PC-3 (cell line): Measurements from ENCODE around the gene WDR93. TPM values are rescaled to one million over a fixed set of nuclear protein-coding genes. Genes with fewer than 3 reads are reported as not detected.

Source experiments
- ATAC-seq: fragments of 200-7000 bp; cut with Tn5 transposase; 2 replicates; pipeline ENCODE4 v1.9.1; 2020; ENCODE audit warnings: mild to moderate bottlenecking, moderate library complexity
- BruUV-seq: library from RNA; stranded (reverse); fragments of 400-500 nt; replicated peaks from 2 replicates; lab custom pipeline; 2021; lab: Mats Ljungman, UMichigan
- CTCF ChIA-PET: fragments of 300-600 bp; sonication (Branson Sonifier 250); formaldehyde crosslinking; loops from one replicate; lab custom pipeline; 2022; ENCODE audit warnings: antibody characterized with exemption; lab: Charles Lee
- POLR2A ChIA-PET: fragments of 300-600 bp; sonication (Branson Sonifier 250); formaldehyde crosslinking; loops from one replicate; lab custom pipeline; 2022; ENCODE audit warnings: antibody characterized with exemption; ENCODE audit not compliant: unreplicated experiment; lab: Charles Lee
- DNase-seq: peaks from one replicate; pipeline ENCODE4 v3.0.0-alpha.2; 2015
- H2AFZ ChIP-seq: fragments of 300-600 bp; sonication (generic); 2 replicates; pipeline ENCODE4 v1.6.0; 2016; ENCODE audit warnings: antibody characterized with exemption, low read length
- H3F3A ChIP-seq: fragments of 300-600 bp; sonication (generic); one replicate; pipeline ENCODE4 v1.6.0; 2017; ENCODE audit warnings: antibody characterized with exemption, low read length, control low read depth, mild to moderate bottlenecking; ENCODE audit not compliant: unreplicated experiment
- H3K27ac ChIP-seq: fragments of 300-600 bp; sonication (generic); 2 replicates; pipeline ENCODE4 v1.5.1; 2016; ENCODE audit warnings: mild to moderate bottlenecking, low read length
- H3K27me3 ChIP-seq: fragments of 300-600 bp; sonication (generic); 2 replicates; pipeline ENCODE4 v1.6.1; 2016; ENCODE audit warnings: low read length, mixed read lengths
- H3K36me3 ChIP-seq: fragments of 300-600 bp; sonication (generic); 2 replicates; pipeline ENCODE4 v1.6.1; 2016; ENCODE audit warnings: low read depth, mixed run types, low read length, mixed read lengths
- H3K4me1 ChIP-seq: fragments of 300-600 bp; sonication (generic); 2 replicates; pipeline ENCODE4 v1.5.1; 2016; ENCODE audit warnings: low read length; ENCODE audit not compliant: insufficient read depth
- H3K4me2 ChIP-seq: fragments of 300-600 bp; sonication (generic); 2 replicates; pipeline ENCODE4 v1.6.0; 2016; ENCODE audit warnings: low read length
- H3K4me3 ChIP-seq: fragments of 300-600 bp; sonication (generic); 2 replicates; pipeline ENCODE4 v1.5.1; 2016; ENCODE audit warnings: mild to moderate bottlenecking, low read length, mixed read lengths
- H3K79me2 ChIP-seq: fragments of 300-600 bp; sonication (generic); 2 replicates; pipeline ENCODE4 v1.6.1; 2017; ENCODE audit warnings: low read length, mixed read lengths
- H3K9ac ChIP-seq: fragments of 300-600 bp; sonication (generic); 2 replicates; pipeline ENCODE4 v1.6.0; 2016; ENCODE audit warnings: mild to moderate bottlenecking, low read length
- H3K9me2 ChIP-seq: fragments of 300-600 bp; sonication (generic); replicated peaks from 2 replicates; pipeline ENCODE4 v1.6.1; 2016; ENCODE audit warnings: mixed run types, low read length, mixed read lengths
- H3K9me3 ChIP-seq: fragments of 300-600 bp; sonication (generic); 2 replicates; pipeline ENCODE4 v1.6.1; 2016; ENCODE audit warnings: low read length, mixed read lengths
- H4K20me1 ChIP-seq: fragments of 300-600 bp; sonication (generic); 2 replicates; pipeline ENCODE4 v1.6.1; 2016; ENCODE audit warnings: low read length, mixed read lengths
- CTCF ChIP-seq: fragments of 300-600 bp; sonication (generic); conservative IDR thresholded peaks from 2 replicates; pipeline ENCODE4 v1.5.1; 2017; ENCODE audit warnings: antibody characterized with exemption, low read depth, mild to moderate bottlenecking, low read length
- EZH2 ChIP-seq: fragments of 300-600 bp; sonication (generic); IDR thresholded peaks from one replicate; pipeline ENCODE4 v1.6.1; 2017; ENCODE audit warnings: antibody characterized with exemption, mild to moderate bottlenecking, low read length; ENCODE audit not compliant: unreplicated experiment
- EZH2phosphoT487 ChIP-seq: fragments of 300-600 bp; sonication (generic); IDR thresholded peaks from 2 replicates; pipeline ENCODE4 v1.6.1; 2018; ENCODE audit warnings: mild to moderate bottlenecking, antibody characterized with exemption, low read length, borderline replicate concordance
- intact Hi-C: fragments of 100-400 bp; cut with micrococcal nuclease; formaldehyde crosslinking; loops from 2 replicates; pipeline ENCODE4 v1.9.0; 2023
- total RNA-seq: library from RNA; depleted of rRNA; stranded (reverse); fragments of >200 nt; gene quantifications from 2 replicates; pipeline ENCODE4 v1.2.3, GENCODE V29; 2014

WDR93 gene
- total RNA-seq, 1 experiment from 2014 or later, result 0.22 TPM

- peaks cover 6% of the 10 kb centered on the region; the same call in 1 of the 2 replicates for H3K4me1 ChIP-seq
- ATAC-seq, result no peak
- H3K36me3 ChIP-seq, result peaks cover 27% of the 10 kb centered on the region
- POLR2A ChIA-PET, result no interaction called here
- H2AFZ ChIP-seq, result no peak overlapping the region
- no peaks in the 10 kb centered on the region for H3K27me3 ChIP-seq
- H3K4me3 ChIP-seq, result no peak overlapping the region
- H3K9me3 ChIP-seq, result no peaks in the 10 kb centered on the region
- TF ChIP-seq EZH2 (no peak), EZH2phosphoT487 (no peak), CTCF (no peak)
- H3K9ac ChIP-seq, result no peak overlapping the region
- no peak overlapping the region for H3K27ac ChIP-seq
- peaks cover 30% of the 10 kb centered on the region for H3K79me2 ChIP-seq
- no peaks in the 10 kb centered on the region for H3K9me2 ChIP-seq
- H4K20me1 ChIP-seq, result no peaks in the 10 kb centered on the region
- H3F3A ChIP-seq, result no peaks in the 10 kb centered on the region
- DNase-seq, result no peak
- no TSS peak for BruUV-seq
- no peak overlapping the region for H3K4me2 ChIP-seq
- CTCF ChIA-PET, result no interaction called here
- intact Hi-C loops, result no loop called here
Measured at GRCh38 chr15:89649013-89649625, 41.5 kb upstream of the WDR93 start.

GRCh38 chr15:89649716-89650115 is 40.9 kb upstream of the WDR93 start:
- no peaks in the 10 kb centered on the region for H3K9me3 ChIP-seq
- ATAC-seq, result no peak
- H3K36me3 ChIP-seq, result peaks cover 25% of the 10 kb centered on the region
- H3K79me2 ChIP-seq, result peaks cover 36% of the 10 kb centered on the region
- H3K27me3 ChIP-seq, result no peaks in the 10 kb centered on the region
- H3K4me2 ChIP-seq, result no peak overlapping the region
- TF ChIP-seq CTCF, result no peak
- TF ChIP-seq EZH2, result no peak
- TF ChIP-seq EZH2phosphoT487, result no peak
- intact Hi-C loops, result no loop called here
- no peak overlapping the region for H3K27ac ChIP-seq
- ChIA-PET CTCF (no interaction called here), POLR2A (no interaction called here)
- H3K4me3 ChIP-seq, result no peak overlapping the region
- H3F3A ChIP-seq, result no peaks in the 10 kb centered on the region
- no peak overlapping the region for H2AFZ ChIP-seq
- no peak for DNase-seq
- no peaks in the 10 kb centered on the region for H3K9me2 ChIP-seq
- peaks cover 10% of the 10 kb centered on the region; the same call in 1 of the 2 replicates for H3K4me1 ChIP-seq
- H3K9ac ChIP-seq, result no peak overlapping the region
- no TSS peak for BruUV-seq
- no peaks in the 10 kb centered on the region for H4K20me1 ChIP-seq

- ChIA-PET CTCF (no interaction called here), POLR2A (no interaction called here)
- ATAC-seq, result no peak
- TF ChIP-seq CTCF, result no peak
- TF ChIP-seq EZH2phosphoT487, result no peak
- no peak for TF ChIP-seq EZH2
- intact Hi-C loops, result no loop called here
- H3K27me3 ChIP-seq, result no peaks in the 10 kb centered on the region
- BruUV-seq, result no TSS peak
- H3K79me2 ChIP-seq, result peaks cover 39% of the 10 kb centered on the region
- H3K4me2 ChIP-seq, result no peak overlapping the region
- peaks cover 20% of the 10 kb centered on the region; the same call in 1 of the 2 replicates for H3K4me1 ChIP-seq
- H4K20me1 ChIP-seq, result no peaks in the 10 kb centered on the region
- H3K36me3 ChIP-seq, result peaks cover 5% of the 10 kb centered on the region; the same call in 1 of the 2 replicates
- no peak for DNase-seq
- no peaks in the 10 kb centered on the region for H3F3A ChIP-seq
- no peaks in the 10 kb centered on the region for H3K9me2 ChIP-seq
- no peak overlapping the region for H2AFZ ChIP-seq
- H3K9me3 ChIP-seq, result no peaks in the 10 kb centered on the region
- no peak overlapping the region for H3K9ac ChIP-seq
- H3K4me3 ChIP-seq, result no peak overlapping the region
- no peak overlapping the region for H3K27ac ChIP-seq
Measured at GRCh38 chr15:89652131-89652530, 38.5 kb upstream of the WDR93 start.
